Panc1 (cell line): ENCODE data around the gene FCN1.

Experiments used
- CTCF ChIP-seq: fragments of 450-650 bp; IDR thresholded peaks from 2 replicates; pipeline ENCODE4 v1.5.1; 2017; ENCODE audit warnings: mild to moderate bottlenecking
- POLR2AphosphoS5 ChIP-seq: IDR thresholded peaks from 2 replicates; pipeline ENCODE4 v1.6.1; 2012; ENCODE audit warnings: mild to moderate bottlenecking, low read depth, low read length, moderate library complexity
- TF ChIP-seq, protein P1 (sequence below), 2 experiments: IDR thresholded peaks; 2 replicates each; pipeline ENCODE4 v1.6.1; 2011 to 2012; ENCODE audit warnings: low read depth in 2 of 2, control low read depth in 1 of 2, low read length in 1 of 2, mild to moderate bottlenecking in 1 of 2, moderate library complexity in 1 of 2; ENCODE audit not compliant: insufficient read depth in 1 of 2

DNA sequence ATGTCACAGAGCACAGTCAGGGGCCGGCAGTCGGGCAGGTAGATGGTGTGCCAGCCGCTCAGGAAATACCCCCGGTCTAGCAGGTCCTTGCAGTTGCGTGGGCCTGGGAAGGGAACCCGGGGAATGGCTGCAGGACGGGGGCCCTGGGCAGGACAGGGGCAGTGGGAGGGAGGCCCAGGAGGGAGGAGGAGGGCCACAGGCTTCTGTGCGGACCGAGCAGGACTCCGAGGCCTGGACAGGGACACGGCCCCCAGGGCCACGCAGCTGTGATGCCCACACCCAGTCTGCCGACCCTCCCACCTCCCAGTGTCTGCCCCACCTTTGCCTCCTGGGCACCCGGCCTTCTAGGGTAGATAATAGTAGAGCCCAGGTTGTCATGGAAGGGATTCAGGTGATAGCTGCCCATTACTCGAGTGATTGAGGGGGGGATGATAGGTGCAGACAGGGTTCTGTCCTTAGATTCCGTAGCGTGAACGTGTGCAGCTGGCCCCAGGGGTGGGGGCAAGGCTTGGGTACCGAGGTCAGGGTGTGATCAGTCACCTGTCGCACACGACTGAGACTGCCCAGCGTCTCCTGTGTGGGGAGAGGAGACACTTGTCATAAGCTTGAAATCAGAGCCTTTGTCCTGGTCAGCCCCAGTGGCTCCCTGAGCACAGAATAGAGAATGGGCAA lies 4.5 kb downstream of the FCN1 start:
- no peak for TF ChIP-seq CTCF
- no peak for TF ChIP-seq POLR2AphosphoS5
- TF ChIP-seq, protein P1, sequence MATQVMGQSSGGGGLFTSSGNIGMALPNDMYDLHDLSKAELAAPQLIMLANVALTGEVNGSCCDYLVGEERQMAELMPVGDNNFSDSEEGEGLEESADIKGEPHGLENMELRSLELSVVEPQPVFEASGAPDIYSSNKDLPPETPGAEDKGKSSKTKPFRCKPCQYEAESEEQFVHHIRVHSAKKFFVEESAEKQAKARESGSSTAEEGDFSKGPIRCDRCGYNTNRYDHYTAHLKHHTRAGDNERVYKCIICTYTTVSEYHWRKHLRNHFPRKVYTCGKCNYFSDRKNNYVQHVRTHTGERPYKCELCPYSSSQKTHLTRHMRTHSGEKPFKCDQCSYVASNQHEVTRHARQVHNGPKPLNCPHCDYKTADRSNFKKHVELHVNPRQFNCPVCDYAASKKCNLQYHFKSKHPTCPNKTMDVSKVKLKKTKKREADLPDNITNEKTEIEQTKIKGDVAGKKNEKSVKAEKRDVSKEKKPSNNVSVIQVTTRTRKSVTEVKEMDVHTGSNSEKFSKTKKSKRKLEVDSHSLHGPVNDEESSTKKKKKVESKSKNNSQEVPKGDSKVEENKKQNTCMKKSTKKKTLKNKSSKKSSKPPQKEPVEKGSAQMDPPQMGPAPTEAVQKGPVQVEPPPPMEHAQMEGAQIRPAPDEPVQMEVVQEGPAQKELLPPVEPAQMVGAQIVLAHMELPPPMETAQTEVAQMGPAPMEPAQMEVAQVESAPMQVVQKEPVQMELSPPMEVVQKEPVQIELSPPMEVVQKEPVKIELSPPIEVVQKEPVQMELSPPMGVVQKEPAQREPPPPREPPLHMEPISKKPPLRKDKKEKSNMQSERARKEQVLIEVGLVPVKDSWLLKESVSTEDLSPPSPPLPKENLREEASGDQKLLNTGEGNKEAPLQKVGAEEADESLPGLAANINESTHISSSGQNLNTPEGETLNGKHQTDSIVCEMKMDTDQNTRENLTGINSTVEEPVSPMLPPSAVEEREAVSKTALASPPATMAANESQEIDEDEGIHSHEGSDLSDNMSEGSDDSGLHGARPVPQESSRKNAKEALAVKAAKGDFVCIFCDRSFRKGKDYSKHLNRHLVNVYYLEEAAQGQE (IDR thresholded peaks at IDR 0.05; ENCODE audit: insufficient read depth in 1 of 2, low read depth in 2 of 2, low read length in 1 of 2): no peak
